Measurements from ENCODE around the gene DPP9. TPM values are rescaled to one million over a fixed set of nuclear protein-coding genes. Genes with fewer than 3 reads are reported as not detected.

DPP9 gene
- total and polyA plus RNA-seq, 2 of the 13 experiments (the other 11 are each of a cell fraction or from before 2014, with no cell fraction given): 8.4 to 25.8 TPM

DNA sequence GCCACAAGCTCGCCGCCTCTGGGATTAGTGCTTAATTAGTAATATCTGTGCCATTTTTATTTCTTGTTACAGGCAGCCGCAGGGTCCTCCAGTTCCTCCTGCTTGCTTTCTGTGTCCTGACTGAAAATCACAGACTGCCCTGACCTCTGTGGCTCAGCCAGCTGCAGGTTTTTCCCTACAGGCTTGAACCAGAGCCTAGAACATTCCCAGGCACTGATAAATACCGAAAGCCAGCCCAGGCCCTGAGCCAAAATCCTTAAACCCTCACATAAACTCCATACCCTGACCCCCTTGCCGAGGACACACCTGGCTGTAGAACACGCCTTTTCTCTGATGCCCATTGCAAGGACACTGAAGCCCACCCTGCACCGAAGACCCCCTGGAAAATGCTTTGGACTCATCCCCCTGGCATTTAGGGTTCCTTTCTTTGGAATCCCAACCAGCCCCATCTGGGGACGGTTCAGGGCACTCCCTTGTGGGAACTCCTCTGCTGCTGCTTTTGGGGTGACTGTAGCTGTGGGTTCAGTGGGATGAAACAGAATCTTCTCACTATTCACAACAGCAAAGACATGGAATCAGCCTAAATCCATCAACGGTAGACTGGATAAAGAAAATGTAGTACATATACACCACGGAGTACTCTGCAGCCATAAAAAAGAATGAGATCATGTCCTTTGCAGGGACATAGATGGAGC lies 15.5 kb downstream of the DPP9 start:
- peaks cover 58% of the 10 kb centered on the region for H3K4me1 ChIP-seq (ENCODE audit: insufficient read depth, low read length)
- no peak for TF ChIP-seq JARID2 (CRISPR knock-in tag; IDR thresholded peaks at IDR 0.05; ENCODE audit: insufficient replicate concordance)
- TF ChIP-seq DMAP1 (CRISPR knock-in tag; IDR thresholded peaks at IDR 0.05): no peak
- TF ChIP-seq, protein P1, sequence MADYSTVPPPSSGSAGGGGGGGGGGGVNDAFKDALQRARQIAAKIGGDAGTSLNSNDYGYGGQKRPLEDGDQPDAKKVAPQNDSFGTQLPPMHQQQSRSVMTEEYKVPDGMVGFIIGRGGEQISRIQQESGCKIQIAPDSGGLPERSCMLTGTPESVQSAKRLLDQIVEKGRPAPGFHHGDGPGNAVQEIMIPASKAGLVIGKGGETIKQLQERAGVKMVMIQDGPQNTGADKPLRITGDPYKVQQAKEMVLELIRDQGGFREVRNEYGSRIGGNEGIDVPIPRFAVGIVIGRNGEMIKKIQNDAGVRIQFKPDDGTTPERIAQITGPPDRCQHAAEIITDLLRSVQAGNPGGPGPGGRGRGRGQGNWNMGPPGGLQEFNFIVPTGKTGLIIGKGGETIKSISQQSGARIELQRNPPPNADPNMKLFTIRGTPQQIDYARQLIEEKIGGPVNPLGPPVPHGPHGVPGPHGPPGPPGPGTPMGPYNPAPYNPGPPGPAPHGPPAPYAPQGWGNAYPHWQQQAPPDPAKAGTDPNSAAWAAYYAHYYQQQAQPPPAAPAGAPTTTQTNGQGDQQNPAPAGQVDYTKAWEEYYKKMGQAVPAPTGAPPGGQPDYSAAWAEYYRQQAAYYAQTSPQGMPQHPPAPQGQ (CRISPR knock-in tag; IDR thresholded peaks at IDR 0.05; ENCODE audit: borderline replicate concordance): no peak
- TF ChIP-seq JUND (CRISPR knock-in tag; IDR thresholded peaks at IDR 0.05): no peak
- no peak for TF ChIP-seq ZNF652 (CRISPR knock-in tag; IDR thresholded peaks at IDR 0.05; ENCODE audit: borderline replicate concordance, low read depth)
- no peak for TF ChIP-seq ZNF777 (CRISPR knock-in tag; IDR thresholded peaks at IDR 0.05)
- no peak for TF ChIP-seq ZNF746 (CRISPR knock-in tag; IDR thresholded peaks at IDR 0.05)
- TF ChIP-seq TGIF2 (CRISPR knock-in tag; IDR thresholded peaks at IDR 0.05): no peak
- FAIRE-seq (no peak), ATAC-seq (no peak), DNase-seq (ENCODE audit: low spot score) (no peak)
- 91% methylated on average over 10 of the region's 10 CpGs for WGBS (ENCODE audit: low lambda C conversion rate)
- no TSS peak for BruUV-seq (replicated peaks)
- intact Hi-C loops (cut with micrococcal nuclease; ENCODE audit: unreplicated experiment) (no loop called here), in situ Hi-C loops (cut with HindIII; ENCODE audit: extremely low pct_ligation_motif_present, low pct_unique_long_range_greater_than_20kb) (no loop called here)
- no peak overlapping the region for H3K9ac ChIP-seq (ENCODE audit: insufficient read depth, low read depth, low read length)
- no peaks in the 10 kb centered on the region for H3K9me3 ChIP-seq (ENCODE audit: low read length)
- H3K79me2 ChIP-seq (ENCODE audit: insufficient read depth, low read length): no peaks in the 10 kb centered on the region
- H3K4me3 ChIP-seq (replicated peaks in 1 of 3; ENCODE audit: insufficient read depth in 1 of 3, low read depth in 2 of 3, low read length in 3 of 3): no peak overlapping the region
- H3K27me3 ChIP-seq (ENCODE audit: control insufficient read depth in 1 of 2, insufficient read depth in 2 of 2, low read length in 2 of 2): no peaks in the 10 kb centered on the region
- H3K36me3 ChIP-seq (replicated peaks in 1 of 2; ENCODE audit: control insufficient read depth in 1 of 2, insufficient read depth in 2 of 2, low read length in 2 of 2): peaks cover 14 to 37% of the 10 kb centered on the region in 2 experiments
- no peak overlapping the region for H2AFZ ChIP-seq (ENCODE audit: low read length)
- POLR2A ChIA-PET: no interaction called here
- no peaks in the 10 kb centered on the region for H4K20me1 ChIP-seq (ENCODE audit: insufficient read depth, low read length)
- H3K4me2 ChIP-seq (ENCODE audit: low read depth, low read length): no peak overlapping the region
- peak overlapping the region; percentile 18 for H3K27ac ChIP-seq (ENCODE audit: extremely low read length, insufficient read depth, low read length)
- CTCF ChIA-PET (ENCODE audit: low intra/inter-chr PET ratio, low total read pairs): no interaction called here
